GM23338 (cell line): ENCODE results near the gene HTRA1. TPM values are rescaled to one million over a fixed set of nuclear protein-coding genes. Genes with fewer than 3 reads are reported as not detected.

ENCODE experiments used
- ATAC-seq: fragments of 200-7000 bp; cut with Tn5 transposase; 3 replicates; pipeline ENCODE4 v1.9.1; 2020
- DNase-seq: peaks from one replicate; pipeline ENCODE4 v3.0.0-alpha.2; 2015; ENCODE audit warnings: low spot score
- H2AFZ ChIP-seq: fragments of 200-600 bp; sonication (generic); 2 replicates; pipeline ENCODE4 v1.8.0; 2016; ENCODE audit warnings: antibody characterized with exemption, mild to moderate bottlenecking, moderate library complexity
- H3F3A ChIP-seq: fragments of 200-600 bp; sonication (generic); replicated peaks from 2 replicates; pipeline ENCODE4 v1.8.0; 2017; ENCODE audit warnings: antibody characterized with exemption, mixed run types, low read depth
- H3K27ac ChIP-seq: fragments of 200-600 bp; sonication (generic); 2 replicates; pipeline ENCODE4 v1.6.1; 2016; ENCODE audit warnings: low read depth
- H3K27me3 ChIP-seq: fragments of 200-600 bp; sonication (generic); 2 replicates; pipeline ENCODE4 v1.8.0; 2016; ENCODE audit warnings: mild to moderate bottlenecking, mixed run types, moderate library complexity; ENCODE audit not compliant: insufficient read depth
- H3K36me3 ChIP-seq: fragments of 200-600 bp; sonication (generic); 2 replicates; pipeline ENCODE4 v1.8.0; 2016; ENCODE audit warnings: mild to moderate bottlenecking; ENCODE audit not compliant: insufficient read depth
- H3K4me1 ChIP-seq: fragments of 200-600 bp; sonication (generic); 2 replicates; pipeline ENCODE4 v1.8.0; 2016; ENCODE audit warnings: mild to moderate bottlenecking, moderate library complexity; ENCODE audit not compliant: insufficient read depth
- H3K4me2 ChIP-seq: fragments of 200-600 bp; sonication (generic); 2 replicates; pipeline ENCODE4 v1.7.1; 2017; ENCODE audit warnings: mixed run types
- H3K4me3 ChIP-seq: fragments of 200-600 bp; sonication (generic); 2 replicates; pipeline ENCODE4 v1.6.1; 2016; ENCODE audit warnings: mixed run types
- H3K79me2 ChIP-seq: fragments of 200-600 bp; sonication (generic); replicated peaks from 2 replicates; pipeline ENCODE4 v1.8.0; 2017; ENCODE audit warnings: mild to moderate bottlenecking; ENCODE audit not compliant: insufficient read depth
- H3K9me2 ChIP-seq: fragments of 200-600 bp; sonication (generic); 2 replicates; pipeline ENCODE4 v1.8.0; 2017; ENCODE audit not compliant: insufficient read depth
- H4K20me1 ChIP-seq: fragments of 200-600 bp; sonication (generic); replicated peaks from 2 replicates; pipeline ENCODE4 v1.8.0; 2017; ENCODE audit warnings: mild to moderate bottlenecking; ENCODE audit not compliant: insufficient read depth
- H3K27ac Mint-ChIP-seq: 2 replicates; pipeline ENCODE4 v1.8.0; 2020; ENCODE audit warnings: inconsistent platforms, mild to moderate bottlenecking, moderate library complexity, mixed read lengths
- H3K27me3 Mint-ChIP-seq: 3 replicates; pipeline ENCODE4 v1.8.0; 2022; ENCODE audit warnings: low read depth, mild to moderate bottlenecking, moderate library complexity, mixed read lengths, inconsistent platforms; ENCODE audit not compliant: insufficient read depth, poor library complexity
- H3K36me3 Mint-ChIP-seq: 3 replicates; pipeline ENCODE4 v1.8.0; 2021; ENCODE audit warnings: low read depth, mild to moderate bottlenecking, inconsistent platforms, moderate library complexity, mixed read lengths
- H3K4me1 Mint-ChIP-seq: 3 replicates; pipeline ENCODE4 v1.8.0; 2020; ENCODE audit warnings: mild to moderate bottlenecking, inconsistent platforms, mixed read lengths
- H3K4me3 Mint-ChIP-seq: 3 replicates; pipeline ENCODE4 v1.8.0; 2021; ENCODE audit warnings: moderate library complexity, mild to moderate bottlenecking, inconsistent platforms, mixed read lengths
- H3K9me3 Mint-ChIP-seq: 3 replicates; pipeline ENCODE4 v1.8.0; 2020; ENCODE audit warnings: moderate library complexity, mild to moderate bottlenecking, inconsistent platforms, mixed read lengths
- CREB1 ChIP-seq: fragments of 250-450 bp; sonication (Bioruptor Pico); IDR thresholded peaks from 2 replicates; pipeline ENCODE4 v1.5.0; 2020; ENCODE audit warnings: low read depth, mild to moderate bottlenecking, moderate library complexity
- CTCF ChIP-seq, 2 experiments: fragments of 200-600 bp in 1 of 2; sonication (generic) in 1 of 2; conservative IDR thresholded peaks; 2 replicates each; pipeline versions ENCODE4 v1.5.1 to v1.6.1; 2016 to 2017; ENCODE audit warnings: antibody characterized with exemption in 2 of 2, low read depth in 2 of 2, mild to moderate bottlenecking in 2 of 2, moderate library complexity in 1 of 2
- EZH2 ChIP-seq: fragments of 200-600 bp; sonication (generic); IDR thresholded peaks from one replicate; pipeline ENCODE4 v1.8.0; 2017; ENCODE audit warnings: antibody characterized with exemption, mild to moderate bottlenecking, low read depth; ENCODE audit not compliant: unreplicated experiment
- EZH2phosphoT487 ChIP-seq: fragments of 200-600 bp; sonication (generic); IDR thresholded peaks from one replicate; pipeline ENCODE4 v1.8.1; 2018; ENCODE audit warnings: antibody characterized with exemption; ENCODE audit not compliant: unreplicated experiment
- JUNB ChIP-seq: IDR thresholded peaks from one replicate; pipeline ENCODE4 v1.6.1; 2016; ENCODE audit warnings: antibody characterized with exemption; ENCODE audit not compliant: unreplicated experiment
- NANOG ChIP-seq: IDR thresholded peaks from 2 replicates; pipeline ENCODE4 v1.6.1; 2016; ENCODE audit warnings: antibody characterized with exemption, borderline replicate concordance
- POLR2AphosphoS5 ChIP-seq: IDR thresholded peaks from 2 replicates; pipeline ENCODE4 v1.6.1; 2016; ENCODE audit warnings: antibody characterized with exemption, low read depth
- REST ChIP-seq: IDR thresholded peaks from one replicate; pipeline ENCODE4 v1.6.1; 2018; ENCODE audit warnings: antibody characterized with exemption; ENCODE audit not compliant: unreplicated experiment
- STAT1 ChIP-seq: IDR thresholded peaks from one replicate; pipeline ENCODE4 v1.6.1; 2016; ENCODE audit warnings: antibody characterized with exemption; ENCODE audit not compliant: unreplicated experiment
- ZNF114 ChIP-seq: fragments of 250-450 bp; sonication (Bioruptor Pico); IDR thresholded peaks from 2 replicates; pipeline ENCODE4 v1.5.0; 2020; ENCODE audit warnings: mild to moderate bottlenecking, moderate library complexity
- ZNF331 ChIP-seq: fragments of 250-450 bp; sonication (Bioruptor Pico); IDR thresholded peaks from 2 replicates; pipeline ENCODE4 v1.5.0; 2020; ENCODE audit warnings: low read depth, mild to moderate bottlenecking, moderate library complexity
- ZNF462 ChIP-seq: fragments of 250-450 bp; sonication (Bioruptor Pico); IDR thresholded peaks from 2 replicates; pipeline ENCODE4 v1.5.0; 2020; ENCODE audit warnings: mild to moderate bottlenecking, moderate library complexity
- polyA plus RNA-seq: library from polyadenylated mRNA; unstranded; fragments of >200 nt; fragmentation: Nextera tagmentation; extraction: Ambion mirVana; gene quantifications from 2 replicates; pipeline ENCODE4 v1.2.1, GENCODE V29; 2016
- total RNA-seq: library from RNA; depleted of rRNA; stranded (reverse); fragments of >200 nt; shearing (Covaris generic); gene quantifications from 2 replicates; pipeline ENCODE4 v1.2.3, GENCODE V29; 2014
- TF ChIP-seq, protein P1 (sequence below): IDR thresholded peaks from 2 replicates; pipeline ENCODE4 v1.6.1; 2016; ENCODE audit warnings: antibody characterized with exemption

HTRA1 gene
- total and polyA plus RNA-seq, 2 experiments from 2014 or later, result 8.1 to 16.1 TPM

GRCh38 chr10:122477436-122477835 is 16.1 kb downstream of the HTRA1 start (continued):
- no peak for TF ChIP-seq JUNB
- no peak for TF ChIP-seq POLR2AphosphoS5
- TF ChIP-seq ZNF331, result no peak

- H3K79me2 ChIP-seq, result no peaks in the 10 kb centered on the region
- H3K36me3 ChIP-seq, result no peaks in the 10 kb centered on the region
- no peak overlapping the region for H2AFZ ChIP-seq
- H3K27me3 ChIP-seq, result no peaks in the 10 kb centered on the region
- H3K4me2 ChIP-seq, result 0 out of 2 replicates have a peak overlapping the region, but pooled peaks have one; percentile 32
- Mint-ChIP-seq H3K27ac (no peak overlapping the region), H3K9me3 (peaks cover 10% of the 10 kb centered on the region), H3K4me1 (peaks cover 52% of the 10 kb centered on the region), H3K27me3 (peaks cover 9% of the 10 kb centered on the region), H3K4me3 (no peak overlapping the region; the same call in 2 of the 3 replicates), H3K36me3 (peaks cover 6% of the 10 kb centered on the region; the same call in 2 of the 3 replicates)
- no peaks in the 10 kb centered on the region for H3K9me2 ChIP-seq
- no peak for ATAC-seq
- TF ChIP-seq STAT1 (no peak), REST (no peak), NANOG (no peak), ZNF114 (no peak), JUNB (no peak), CREB1 (CRISPR knock-in tag) (no peak), EZH2 (no peak), EZH2phosphoT487 (no peak), ZNF331 (no peak), CTCF (conservative IDR thresholded peaks at IDR 0.05; ENCODE audit: low read depth in 2 of 2) (no peak), ZNF462 (no peak), POLR2AphosphoS5 (no peak)
- TF ChIP-seq, protein P1, sequence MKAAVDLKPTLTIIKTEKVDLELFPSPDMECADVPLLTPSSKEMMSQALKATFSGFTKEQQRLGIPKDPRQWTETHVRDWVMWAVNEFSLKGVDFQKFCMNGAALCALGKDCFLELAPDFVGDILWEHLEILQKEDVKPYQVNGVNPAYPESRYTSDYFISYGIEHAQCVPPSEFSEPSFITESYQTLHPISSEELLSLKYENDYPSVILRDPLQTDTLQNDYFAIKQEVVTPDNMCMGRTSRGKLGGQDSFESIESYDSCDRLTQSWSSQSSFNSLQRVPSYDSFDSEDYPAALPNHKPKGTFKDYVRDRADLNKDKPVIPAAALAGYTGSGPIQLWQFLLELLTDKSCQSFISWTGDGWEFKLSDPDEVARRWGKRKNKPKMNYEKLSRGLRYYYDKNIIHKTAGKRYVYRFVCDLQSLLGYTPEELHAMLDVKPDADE, result no peak
- peaks cover 46% of the 10 kb centered on the region for H3K4me1 ChIP-seq
- no peak overlapping the region for H3K4me3 ChIP-seq
- no peak for DNase-seq
- H4K20me1 ChIP-seq, result no peaks in the 10 kb centered on the region
- 0 out of 2 replicates have a peak, but pooled peaks cover 4% of the 10 kb centered on the region for H3F3A ChIP-seq
- no peak overlapping the region for H3K27ac ChIP-seq
These were observed 17.6 kb downstream of the HTRA1 start for GRCh38 chr10:122478971-122479370.
